Measurements from ENCODE around the gene OPRD1. TPM values are rescaled to one million over a fixed set of nuclear protein-coding genes. Genes with fewer than 3 reads are reported as not detected.
"Not testable (repeated sequence)": the region's sequence is repeated elsewhere in the genome, so short reads cannot be mapped to it uniquely, and the experiment has no call there.

The OPRD1 gene
- polyA plus RNA-seq, 3 donors: 0.01 TPM; not detected in 2

- H2AFZ ChIP-seq (ENCODE audit: insufficient read depth, low read depth, low read length, poor library complexity, severe bottlenecking): no peak overlapping the region
- no peaks in the 10 kb centered on the region for H3K4me1 ChIP-seq (ENCODE audit: control insufficient read depth in 1 of 2, insufficient read depth in 2 of 2, low read length in 2 of 2)
- WGBS (ENCODE audit: insufficient coverage): 100% methylated on average over 1 of the region's 1 CpG
- no peaks in the 10 kb centered on the region for H3K27me3 ChIP-seq (ENCODE audit: control insufficient read depth in 2 of 2, insufficient read depth in 2 of 2, low read length in 2 of 2)
- no peak overlapping the region for H3K27ac ChIP-seq (ENCODE audit: low read depth in 1 of 2, low read length in 2 of 2)
- Mint-ChIP-seq H3K36me3 (no peaks in the 10 kb centered on the region), H3K4me1 (peaks cover 6% of the 10 kb centered on the region), H3K9me3 (no peaks in the 10 kb centered on the region), H3K27me3 (ENCODE audit: low read depth in 3 of 3) (peaks cover 2 to 10% (median 2%) of the 10 kb centered on the region in 3 donors), H3K4me3 (no peak overlapping the region), H3K27ac (no peak overlapping the region)
- H3K79me2 ChIP-seq (ENCODE audit: insufficient read depth, low read length): no peaks in the 10 kb centered on the region
- no peaks in the 10 kb centered on the region for H3K9me3 ChIP-seq (replicated peaks in 1 of 2; ENCODE audit: control insufficient read depth in 1 of 2, insufficient read depth in 1 of 2, low read length in 2 of 2)
- intact Hi-C loops (cut with micrococcal nuclease): no loop called here
- TF ChIP-seq CTCF (IDR thresholded peaks at IDR 0.05): peak; percentile 26
- no peak overlapping the region for H3K4me2 ChIP-seq (replicated peaks; ENCODE audit: extremely low read depth, low read length, poor library complexity, severe bottlenecking)
- no peaks in the 10 kb centered on the region for H3K36me3 ChIP-seq (replicated peaks in 1 of 2; ENCODE audit: control insufficient read depth in 1 of 2, insufficient read depth in 2 of 2, low read length in 2 of 2)
- DNase-seq: no peak
- H3K9ac ChIP-seq (ENCODE audit: insufficient read depth, low read length, poor library complexity, severe bottlenecking): no peak overlapping the region
- H4K20me1 ChIP-seq (ENCODE audit: insufficient read depth, low read length): no peaks in the 10 kb centered on the region
- no peak overlapping the region for H3K4me3 ChIP-seq (replicated peaks in 1 of 3; ENCODE audit: low read depth in 2 of 3, low read length in 3 of 3)
Observed at GRCh38 chr1:28792644-28793121, 19.3 kb upstream of the OPRD1 start.

GRCh38 chr1:28794582-28794981 lies 17.4 kb upstream of the OPRD1 start:
- H3K9me3 ChIP-seq (replicated peaks in 1 of 2; ENCODE audit: control insufficient read depth in 1 of 2, insufficient read depth in 1 of 2, low read length in 2 of 2); H3K4me2 ChIP-seq (replicated peaks; ENCODE audit: extremely low read depth, low read length, poor library complexity, severe bottlenecking); H3K27ac ChIP-seq (ENCODE audit: low read depth in 1 of 2, low read length in 2 of 2); H3K36me3 Mint-ChIP-seq; H3K4me3 ChIP-seq (replicated peaks in 1 of 3; ENCODE audit: low read depth in 2 of 3, low read length in 3 of 3); H2AFZ ChIP-seq (ENCODE audit: insufficient read depth, low read depth, low read length, poor library complexity, severe bottlenecking); H3K4me1 ChIP-seq (ENCODE audit: control insufficient read depth in 1 of 2, insufficient read depth in 2 of 2, low read length in 2 of 2); H3K9me3 Mint-ChIP-seq; H3K4me1 Mint-ChIP-seq; H3K79me2 ChIP-seq (ENCODE audit: insufficient read depth, low read length); intact Hi-C loops (cut with micrococcal nuclease); H4K20me1 ChIP-seq (ENCODE audit: insufficient read depth, low read length); DNase-seq; H3K27me3 ChIP-seq (ENCODE audit: control insufficient read depth in 2 of 2, insufficient read depth in 2 of 2, low read length in 2 of 2); H3K27ac Mint-ChIP-seq; H3K36me3 ChIP-seq (replicated peaks in 1 of 2; ENCODE audit: control insufficient read depth in 1 of 2, insufficient read depth in 2 of 2, low read length in 2 of 2); H3K9ac ChIP-seq (ENCODE audit: insufficient read depth, low read length, poor library complexity, severe bottlenecking); H3K4me3 Mint-ChIP-seq: not testable (repeated sequence)
- no CpG with 5 or more reads among the region's 5 CpGs for WGBS (ENCODE audit: insufficient coverage)
- peaks cover 2 to 14% (median 2%) of the 10 kb centered on the region in 3 donors for H3K27me3 Mint-ChIP-seq (ENCODE audit: low read depth in 3 of 3)

All from CD14-positive monocyte (primary cell).